Tongue (tissue), 3 donors: Measurements from ENCODE around the gene UBXN6. TPM values are rescaled to one million over a fixed set of nuclear protein-coding genes. Genes with fewer than 3 reads are reported as not detected.
A peak's percentile ranks its signal among the peaks of the same experiment; 100 is the strongest.

Experiments used
- DNase-seq: peaks from one replicate; pipeline ENCODE4 v3.0.0-alpha.2; 2015
- small RNA-seq: library from RNA; depleted of rRNA; stranded (forward); fragments of <200 nt; gene quantifications from one replicate; pipeline ENCODE3, GENCODE V24; 2014; ENCODE audit warnings: low replicate concordance
- total RNA-seq: library from RNA; depleted of rRNA; stranded (reverse); fragments of >200 nt; gene quantifications from one replicate; pipeline ENCODE4 v1.2.3, GENCODE V29; 2014

UBXN6 gene
- total RNA-seq, 1 donor from 2014 or later, result 92.2 TPM

DNA sequence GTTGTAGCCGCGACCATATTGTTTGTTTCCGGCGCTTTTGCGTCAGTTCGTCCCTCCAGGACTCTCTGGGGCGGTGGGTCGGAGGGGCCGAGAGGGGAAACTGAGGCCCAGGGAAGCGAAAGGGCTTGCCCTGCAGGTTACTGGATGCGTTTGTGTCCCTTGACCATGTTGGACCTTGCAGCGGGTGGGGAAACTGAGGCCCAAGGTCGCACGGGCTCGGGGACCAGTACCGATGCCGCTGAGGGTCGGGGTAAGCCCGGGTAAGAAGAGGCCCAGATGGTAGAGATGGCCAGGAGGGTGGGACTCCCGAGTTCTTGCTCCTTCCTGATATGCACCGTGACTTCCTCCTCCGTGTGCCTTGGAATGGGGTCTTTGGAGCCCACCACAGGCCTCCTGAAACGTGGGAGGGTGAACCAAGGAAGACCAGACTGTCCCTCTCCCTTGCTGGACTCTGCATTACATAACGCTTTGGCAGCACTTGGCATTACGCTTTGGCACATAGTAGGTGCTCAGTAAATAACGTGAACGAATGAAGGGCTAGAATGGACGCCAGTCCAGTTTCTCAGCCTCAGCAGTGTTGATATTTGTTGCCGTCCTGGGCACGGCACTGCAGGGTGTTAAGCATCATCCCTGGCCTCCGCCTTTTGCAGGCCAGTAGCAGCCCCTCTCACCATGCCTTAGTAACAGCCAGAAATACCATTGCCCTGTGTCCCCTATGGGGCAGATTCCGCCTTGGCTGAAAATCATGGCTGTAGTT, 54.4 kb downstream of the UBXN6 start:
- no peak for DNase-seq

GRCh38 chr19:4402171-4403004, 55.2 kb downstream of the UBXN6 start, which contains the start of gene CHAF1A:
CHAF1A (plus strand) TSS chr19:4402640; CDS start chr19:4402763, 123 bp downstream.
- DNase-seq, result peak; percentile 100

GRCh38 chr19:4401769-4402170, 55.8 kb downstream of the UBXN6 start:
- no peak for DNase-seq

DNA sequence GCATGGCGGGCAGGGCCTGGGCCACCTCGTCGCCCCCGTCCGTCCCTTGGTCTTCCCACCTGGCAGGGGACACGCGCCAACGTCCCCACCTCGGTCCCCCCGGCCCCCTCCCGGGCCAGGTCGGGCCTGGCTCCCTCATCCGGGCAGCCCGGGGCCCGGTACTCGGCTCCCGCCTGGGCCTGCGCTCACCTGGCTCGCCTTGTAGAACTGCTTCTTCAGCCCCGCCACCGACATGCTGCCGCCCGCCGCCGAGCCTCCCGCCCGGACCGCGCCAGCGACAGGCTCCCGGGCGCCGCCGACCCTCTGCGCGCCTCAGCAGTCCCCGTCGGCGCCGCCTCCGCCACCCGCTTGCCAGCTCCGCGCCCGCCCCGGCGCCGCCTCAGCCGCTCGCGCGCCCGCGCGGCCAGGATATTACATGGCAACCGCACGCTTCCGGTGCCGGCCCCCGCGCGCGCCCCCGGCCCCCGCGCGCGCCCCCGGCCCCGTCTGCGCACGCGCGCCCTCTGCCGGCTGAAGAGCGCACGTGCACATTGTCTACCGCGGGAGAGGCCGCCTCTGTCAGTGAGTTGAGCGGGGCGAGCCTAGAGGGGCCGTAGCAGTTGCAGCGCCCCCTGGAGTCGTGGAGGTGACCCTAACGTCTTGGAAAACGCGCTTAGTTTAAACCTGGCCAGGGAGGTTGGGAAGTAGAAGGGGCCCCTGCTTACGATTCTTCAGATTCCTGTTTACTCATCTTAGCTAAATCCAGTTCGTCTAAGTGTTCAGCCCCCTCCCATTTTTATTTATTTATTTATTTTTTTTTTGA, 57.3 kb downstream of the UBXN6 start, which contains the start of gene SH3GL1:
TSS of gene SH3GL1 (minus strand) at position 413 of the 802 bp plus-strand sequence. CDS start at position 234, 179 bp downstream.
- DNase-seq, result peak; percentile 98

DNA sequence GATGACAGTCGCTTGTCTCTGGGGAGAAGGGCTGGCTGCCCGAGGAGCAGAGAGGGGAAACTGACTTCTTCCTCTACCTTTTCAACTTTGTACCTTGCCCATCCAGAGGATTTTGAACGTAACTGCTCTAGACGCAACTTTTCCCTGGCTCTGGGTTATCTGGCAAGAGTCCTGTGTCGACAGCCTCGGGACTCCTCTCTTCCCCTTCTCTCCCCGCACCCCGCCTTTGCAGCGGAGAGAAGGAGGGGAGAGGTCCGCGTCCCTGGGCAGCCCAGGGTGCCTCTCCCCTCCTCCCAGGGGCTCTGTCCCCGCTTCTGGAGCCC, 57.8 kb downstream of the UBXN6 start:
- DNase-seq, result peak; percentile 58

DNA sequence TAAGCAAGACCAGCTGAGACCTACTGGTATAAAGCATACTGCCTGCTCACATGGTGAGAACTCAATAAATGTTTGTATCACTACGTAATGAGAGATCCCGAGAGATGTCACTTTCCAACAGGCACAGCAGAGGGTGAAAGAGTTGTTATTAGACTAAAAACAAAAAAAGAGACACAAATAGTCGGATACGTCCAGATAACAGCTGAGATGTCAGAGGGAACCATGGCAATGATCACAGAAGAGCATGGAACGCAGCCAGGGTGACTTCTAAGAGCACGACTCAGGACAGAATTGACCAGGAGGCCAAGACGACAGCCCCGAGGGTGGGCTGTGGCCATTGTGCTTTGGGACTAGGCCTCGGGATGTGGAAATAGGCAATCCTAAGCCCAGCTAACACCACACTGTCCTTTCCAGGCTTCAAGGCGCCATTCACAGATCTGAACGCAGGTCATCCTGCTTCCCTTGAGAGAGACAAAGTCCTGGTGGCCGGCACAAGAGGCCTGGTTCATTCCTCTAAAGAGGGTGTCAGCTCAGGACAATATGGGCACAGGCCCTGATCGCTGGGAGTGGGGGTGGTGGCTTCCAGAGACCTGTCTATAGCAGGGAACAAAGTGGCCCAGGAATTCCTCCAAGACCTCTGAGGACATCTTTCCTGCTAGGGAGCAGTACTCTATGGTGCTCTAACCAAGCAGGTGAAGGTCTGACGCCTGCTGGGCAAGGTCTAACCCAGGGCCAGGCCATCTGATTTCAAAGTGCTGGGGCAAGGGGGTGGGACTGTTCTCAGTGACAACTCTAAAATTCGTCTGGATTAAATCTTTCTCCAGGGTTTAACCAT, 60.4 kb downstream of the UBXN6 start:
- DNase-seq, result no peak

Small RNA genes within 50 kb of the gene (small RNA-seq; reads per million reads assigned to genes)
- not detected for gene MIR4746

Other genes starting within 250 kb of the UBXN6 start
- gene EBI3, start 228.3 kb downstream of the UBXN6 start, total RNA-seq, result not detected
- 14.0 TPM for gene YJU2, start 210.7 kb downstream of the UBXN6 start, total RNA-seq
- 18.1 TPM for gene SHD, start 178.5 kb downstream of the UBXN6 start, total RNA-seq
- gene TMIGD2, start 155.4 kb downstream of the UBXN6 start, total RNA-seq, result not detected
- gene FSD1, start 153.2 kb downstream of the UBXN6 start, total RNA-seq, result 1.1 TPM
- 14.7 TPM for gene STAP2, start 119.0 kb downstream of the UBXN6 start, total RNA-seq
- 11.3 TPM for gene MPND, start 114.2 kb downstream of the UBXN6 start, total RNA-seq
- gene SH3GL1, start 57.2 kb downstream of the UBXN6 start, total RNA-seq, result 37.6 TPM
- gene CHAF1A, start 55.2 kb downstream of the UBXN6 start, total RNA-seq, result 9.8 TPM
- gene HDGFL2, start 14.5 kb upstream of the UBXN6 start, total RNA-seq, result 48.8 TPM
- gene PLIN4, start 60.7 kb upstream of the UBXN6 start, total RNA-seq, result 38.0 TPM
- 4.8 TPM for gene PLIN5, start 77.4 kb upstream of the UBXN6 start, total RNA-seq
- gene LRG1, start 82.2 kb upstream of the UBXN6 start, total RNA-seq, result 1.5 TPM
- gene SEMA6B, start 101.9 kb upstream of the UBXN6 start, total RNA-seq, result 15.4 TPM
- 12.0 TPM for gene TNFAIP8L1, start 181.7 kb upstream of the UBXN6 start, total RNA-seq
- gene MYDGF, start 212.5 kb upstream of the UBXN6 start, total RNA-seq, result 43.9 TPM